Measurements from ENCODE around the gene DCAF11.
A peak's percentile ranks its signal among the peaks of the same experiment; 100 is the strongest.

DCAF11 gene

DNA sequence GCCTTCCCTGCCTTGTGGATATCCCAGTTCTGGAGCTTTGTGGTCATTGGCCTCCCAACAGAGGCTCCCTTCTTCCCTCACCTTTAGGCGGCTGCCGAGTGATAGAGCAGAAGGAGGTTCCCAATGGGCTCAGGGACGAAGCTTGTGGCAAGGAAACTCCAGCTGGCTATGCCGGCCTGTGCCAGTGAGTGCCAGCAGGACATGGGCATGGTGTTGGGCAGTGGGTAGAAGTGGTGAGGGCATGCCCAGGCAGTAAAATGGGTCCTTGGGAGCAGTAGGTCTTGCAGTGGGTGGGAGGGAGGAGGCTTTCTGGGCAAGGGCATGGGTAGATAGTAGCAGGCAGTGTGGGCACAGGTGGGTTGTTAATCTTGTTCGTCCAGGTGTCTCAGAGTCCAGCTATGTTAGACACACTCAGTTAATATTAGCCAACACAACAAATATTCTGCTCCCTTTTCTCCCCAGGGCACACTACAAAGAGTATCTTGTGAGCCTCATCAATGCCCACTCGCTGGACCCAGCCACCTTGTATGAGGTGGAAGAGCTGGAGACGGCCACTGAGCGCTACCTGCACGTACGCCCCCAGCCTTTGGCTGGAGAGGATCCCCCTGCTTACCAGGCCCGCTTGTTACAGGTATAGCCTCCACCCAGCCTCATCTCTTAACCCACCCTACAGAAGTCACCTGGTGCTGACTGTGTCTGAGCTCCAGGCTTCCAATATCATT is 45.4 kb downstream of the DCAF11 start:
- H3K27ac ChIP-seq (ENCODE audit: low read depth, low read length, poor library complexity, severe bottlenecking) = no peak overlapping the region
- no peak overlapping the region for H2AFZ ChIP-seq (ENCODE audit: low read length)
- H3K4me1 ChIP-seq (ENCODE audit: insufficient read depth, low read length, severe bottlenecking) = peaks cover 17% of the 10 kb centered on the region
- no peaks in the 10 kb centered on the region for H3K27me3 ChIP-seq (ENCODE audit: insufficient read depth, low read length)
- H3K9me2 ChIP-seq (ENCODE audit: low read depth, low read length) = no peaks in the 10 kb centered on the region
- H3K4me2 ChIP-seq (ENCODE audit: low read length) = no peak overlapping the region
- H3K79me2 ChIP-seq (ENCODE audit: insufficient read depth, low read length) = no peaks in the 10 kb centered on the region
- no peak overlapping the region for H3K9ac ChIP-seq (ENCODE audit: low read length)
- no peak overlapping the region for H3K4me3 ChIP-seq (ENCODE audit: low read depth, low read length, poor library complexity, severe bottlenecking)
- H3K9me3 ChIP-seq (ENCODE audit: low read length) = no peaks in the 10 kb centered on the region
- no peaks in the 10 kb centered on the region for H3F3A ChIP-seq (ENCODE audit: insufficient read depth, low read length)
- H3K36me3 ChIP-seq (ENCODE audit: insufficient read depth, low read length) = peaks cover 67% of the 10 kb centered on the region
- TF ChIP-seq EZH2 (IDR thresholded peaks at IDR 0.05; ENCODE audit: borderline replicate concordance, low read length) = no peak
- TF ChIP-seq, protein P1, sequence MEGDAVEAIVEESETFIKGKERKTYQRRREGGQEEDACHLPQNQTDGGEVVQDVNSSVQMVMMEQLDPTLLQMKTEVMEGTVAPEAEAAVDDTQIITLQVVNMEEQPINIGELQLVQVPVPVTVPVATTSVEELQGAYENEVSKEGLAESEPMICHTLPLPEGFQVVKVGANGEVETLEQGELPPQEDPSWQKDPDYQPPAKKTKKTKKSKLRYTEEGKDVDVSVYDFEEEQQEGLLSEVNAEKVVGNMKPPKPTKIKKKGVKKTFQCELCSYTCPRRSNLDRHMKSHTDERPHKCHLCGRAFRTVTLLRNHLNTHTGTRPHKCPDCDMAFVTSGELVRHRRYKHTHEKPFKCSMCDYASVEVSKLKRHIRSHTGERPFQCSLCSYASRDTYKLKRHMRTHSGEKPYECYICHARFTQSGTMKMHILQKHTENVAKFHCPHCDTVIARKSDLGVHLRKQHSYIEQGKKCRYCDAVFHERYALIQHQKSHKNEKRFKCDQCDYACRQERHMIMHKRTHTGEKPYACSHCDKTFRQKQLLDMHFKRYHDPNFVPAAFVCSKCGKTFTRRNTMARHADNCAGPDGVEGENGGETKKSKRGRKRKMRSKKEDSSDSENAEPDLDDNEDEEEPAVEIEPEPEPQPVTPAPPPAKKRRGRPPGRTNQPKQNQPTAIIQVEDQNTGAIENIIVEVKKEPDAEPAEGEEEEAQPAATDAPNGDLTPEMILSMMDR (IDR thresholded peaks at IDR 0.05; ENCODE audit: low read length) = no peak
- no peaks in the 10 kb centered on the region for H4K20me1 ChIP-seq (ENCODE audit: insufficient read depth, low read length)

DNA sequence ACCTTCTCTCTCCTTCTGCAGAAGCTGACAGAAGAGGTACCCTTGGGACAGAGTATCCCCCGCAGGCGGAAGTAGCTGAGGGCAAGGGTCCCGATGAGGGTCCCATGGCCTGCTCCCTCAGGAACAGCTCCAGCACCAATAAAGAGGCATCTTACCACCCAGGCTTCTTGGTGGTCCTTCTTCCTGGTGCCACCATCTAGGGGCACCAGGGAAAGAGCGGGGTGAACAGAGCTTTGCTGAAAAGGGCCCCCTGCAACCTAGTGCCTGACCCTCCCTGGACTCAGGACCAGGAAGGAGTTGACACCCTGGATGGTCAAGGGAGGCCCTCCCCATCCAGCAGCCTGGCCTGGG is 45.9 kb downstream of the DCAF11 start:
- H3K4me1 ChIP-seq (ENCODE audit: insufficient read depth, low read length, severe bottlenecking) = peaks cover 17% of the 10 kb centered on the region
- no peak for TF ChIP-seq EZH2 (IDR thresholded peaks at IDR 0.05; ENCODE audit: borderline replicate concordance, low read length)
- TF ChIP-seq, protein P1 (IDR thresholded peaks at IDR 0.05; ENCODE audit: low read length) = no peak
- peak overlapping the region; percentile 29 for H3K27ac ChIP-seq (ENCODE audit: low read depth, low read length, poor library complexity, severe bottlenecking)
- H3K9me3 ChIP-seq (ENCODE audit: low read length) = no peaks in the 10 kb centered on the region
- H3F3A ChIP-seq (ENCODE audit: insufficient read depth, low read length) = no peaks in the 10 kb centered on the region
- no peaks in the 10 kb centered on the region for H4K20me1 ChIP-seq (ENCODE audit: insufficient read depth, low read length)
- H3K79me2 ChIP-seq (ENCODE audit: insufficient read depth, low read length) = no peaks in the 10 kb centered on the region
- peaks cover 67% of the 10 kb centered on the region for H3K36me3 ChIP-seq (ENCODE audit: insufficient read depth, low read length)
- no peak overlapping the region for H3K4me2 ChIP-seq (ENCODE audit: low read length)
- H3K9me2 ChIP-seq (ENCODE audit: low read depth, low read length) = no peaks in the 10 kb centered on the region
- no peak overlapping the region; the same call in 1 of the 2 replicates for H3K9ac ChIP-seq (ENCODE audit: low read length)
- no peaks in the 10 kb centered on the region for H3K27me3 ChIP-seq (ENCODE audit: insufficient read depth, low read length)
- no peak overlapping the region for H2AFZ ChIP-seq (ENCODE audit: low read length)
- H3K4me3 ChIP-seq (ENCODE audit: low read depth, low read length, poor library complexity, severe bottlenecking) = no peak overlapping the region

DNA sequence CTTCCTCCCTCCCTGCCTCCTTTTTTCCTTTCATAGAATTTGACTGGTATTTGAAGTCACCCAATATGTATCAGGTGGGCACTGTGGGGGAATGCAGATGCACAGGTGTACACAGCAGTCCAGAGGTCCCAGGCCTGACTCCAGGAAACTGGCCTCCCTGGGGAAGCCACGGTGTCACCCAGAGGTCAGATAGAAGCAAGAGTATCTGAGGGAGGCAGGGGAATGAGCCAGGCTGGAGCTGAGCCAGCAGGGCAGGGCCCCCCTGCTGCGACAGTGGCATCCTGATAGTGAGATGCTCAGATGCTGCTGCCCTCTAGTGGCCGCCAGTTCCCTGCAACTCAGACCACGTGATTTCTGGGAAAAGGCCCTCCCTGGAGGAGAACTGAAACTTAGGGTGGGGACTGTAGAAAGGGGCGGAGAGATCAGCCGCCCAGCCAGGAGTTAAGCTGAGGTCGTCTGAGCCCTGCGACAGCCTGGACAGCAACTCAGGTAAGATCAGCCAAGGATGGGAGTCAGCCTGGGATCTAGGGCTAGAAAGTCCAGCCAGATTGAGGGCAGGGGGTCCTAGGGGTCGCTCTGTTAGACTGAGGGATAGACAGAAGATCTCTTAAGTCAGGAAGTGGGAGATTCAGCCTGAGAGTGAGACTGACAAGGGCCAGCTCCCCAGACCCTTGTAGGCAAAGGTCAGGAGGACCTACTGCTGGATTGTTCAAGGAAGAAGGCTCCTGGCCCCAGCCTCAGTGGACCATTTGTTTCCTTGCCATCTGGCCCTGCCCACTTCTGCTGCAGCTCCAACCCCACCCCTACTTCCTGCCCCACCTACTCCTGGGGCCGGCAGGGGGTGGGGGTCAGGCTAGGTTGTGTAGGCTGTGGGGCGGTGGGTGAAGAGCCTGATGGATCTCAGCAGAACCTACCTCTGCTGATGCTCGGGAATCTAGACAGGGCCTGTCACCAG is 46.5 kb downstream of the DCAF11 start, which contains the start of gene IRF9:
Gene IRF9, plus strand, starts transcription at position 416 of the 955 bp plus-strand sequence. CDS start 880 bp downstream, outside the sequence.
- Histone ChIP-seq H3K4me1 (ENCODE audit: insufficient read depth, low read length, severe bottlenecking) (peaks cover 17% of the 10 kb centered on the region), H3K79me2 (ENCODE audit: insufficient read depth, low read length) (no peaks in the 10 kb centered on the region), H3K9ac (ENCODE audit: low read length) (peak within 1 kb of the TSS; percentile 76), H3K36me3 (ENCODE audit: insufficient read depth, low read length) (peaks cover 67% of the 10 kb centered on the region), H3K27me3 (ENCODE audit: insufficient read depth, low read length) (no peaks in the 10 kb centered on the region), H3F3A (ENCODE audit: insufficient read depth, low read length) (no peaks in the 10 kb centered on the region), H4K20me1 (ENCODE audit: insufficient read depth, low read length) (no peaks in the 10 kb centered on the region), H3K9me3 (ENCODE audit: low read length) (no peaks in the 10 kb centered on the region), H2AFZ (ENCODE audit: low read length) (no peak within 1 kb of the TSS), H3K9me2 (ENCODE audit: low read depth, low read length) (no peaks in the 10 kb centered on the region), H3K4me2 (ENCODE audit: low read length) (peak within 1 kb of the TSS; percentile 81), H3K4me3 (ENCODE audit: low read depth, low read length, poor library complexity, severe bottlenecking) (peak within 1 kb of the TSS; percentile 65), H3K27ac (ENCODE audit: low read depth, low read length, poor library complexity, severe bottlenecking) (peak within 1 kb of the TSS; percentile 70)
- no peak for TF ChIP-seq EZH2 (IDR thresholded peaks at IDR 0.05; ENCODE audit: borderline replicate concordance, low read length)
- TF ChIP-seq, protein P1 (IDR thresholded peaks at IDR 0.05; ENCODE audit: low read length) = peak; percentile 94

Data from OCI-LY1 (cell line).